ENCODE results near the gene XPR1.

XPR1 gene

DNA sequence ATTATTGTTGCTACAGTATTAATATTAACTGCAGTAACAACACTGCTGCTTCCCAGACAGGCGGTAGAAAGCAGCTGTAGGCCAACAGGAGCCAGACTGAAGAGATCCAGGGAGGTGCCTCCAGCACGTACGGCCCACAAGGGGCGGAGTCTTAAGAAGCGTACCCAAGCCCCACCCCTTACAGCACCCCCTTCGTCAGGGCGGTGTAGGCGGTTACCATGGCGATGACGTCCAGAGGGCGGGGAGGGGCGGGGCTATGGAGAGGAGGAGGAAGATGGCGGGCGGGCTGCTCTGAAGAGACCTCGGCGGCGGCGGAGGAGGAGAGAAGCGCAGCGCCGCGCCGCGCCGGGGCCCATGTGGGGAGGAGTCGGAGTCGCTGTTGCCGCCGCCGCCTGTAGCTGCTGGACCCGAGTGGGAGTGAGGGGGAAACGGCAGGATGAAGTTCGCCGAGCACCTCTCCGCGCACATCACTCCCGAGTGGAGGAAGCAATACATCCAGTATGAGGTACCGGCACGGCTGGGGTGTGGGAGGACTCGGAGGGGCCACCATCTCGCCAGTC is at the start of gene XPR1:
XPR1 (plus strand) TSS at position 257 of the 560 bp plus-strand sequence; CDS start at position 437, 180 bp downstream.
- FAIRE-seq = peak; percentile 99
- peak; percentile 87 for DNase-seq (ENCODE audit: extremely low spot score, insufficient read length, low read depth)

DNA sequence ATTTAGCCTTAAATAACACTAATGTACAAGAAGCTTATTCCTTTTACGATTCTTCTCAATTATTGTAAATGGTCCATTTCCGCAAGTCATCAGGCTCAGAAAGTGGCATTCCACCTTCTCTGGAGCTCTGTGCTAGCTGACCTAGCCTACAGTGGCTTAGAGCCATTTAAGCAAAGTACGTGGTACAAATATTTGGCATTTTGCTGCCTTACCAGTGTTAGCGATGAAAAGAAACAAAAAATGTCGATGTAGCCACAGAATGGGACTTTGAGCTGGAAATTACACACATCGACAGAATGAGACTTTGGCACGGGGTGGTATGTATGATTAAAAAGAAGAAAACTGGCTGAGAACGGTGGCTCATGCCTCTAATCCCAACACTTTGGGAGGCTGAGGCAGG is 47.0 kb upstream of the XPR1 start:
- no peak for FAIRE-seq
- no peak for DNase-seq (ENCODE audit: extremely low spot score, insufficient read length, low read depth)

DNA sequence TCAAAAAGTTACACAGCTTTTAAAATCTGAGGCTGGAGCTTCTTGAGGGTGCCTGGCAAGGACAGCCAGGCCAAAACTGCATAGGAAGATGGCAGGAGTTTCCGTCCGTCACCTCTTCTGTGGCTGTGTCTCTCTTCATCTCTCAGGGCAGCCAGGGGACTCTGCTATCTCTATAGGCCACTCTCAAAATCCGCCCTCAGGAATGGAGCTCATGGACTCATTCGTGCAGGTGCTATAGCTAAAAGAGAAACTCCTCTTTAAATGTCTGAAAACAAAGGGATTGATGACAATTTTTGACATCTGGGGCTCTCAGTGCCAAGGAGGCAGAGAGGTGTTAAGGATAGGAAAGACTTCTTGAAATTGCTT is 45.8 kb upstream of the XPR1 start:
- no peak for DNase-seq (ENCODE audit: extremely low spot score, insufficient read length, low read depth)
- FAIRE-seq = no peak

DNA sequence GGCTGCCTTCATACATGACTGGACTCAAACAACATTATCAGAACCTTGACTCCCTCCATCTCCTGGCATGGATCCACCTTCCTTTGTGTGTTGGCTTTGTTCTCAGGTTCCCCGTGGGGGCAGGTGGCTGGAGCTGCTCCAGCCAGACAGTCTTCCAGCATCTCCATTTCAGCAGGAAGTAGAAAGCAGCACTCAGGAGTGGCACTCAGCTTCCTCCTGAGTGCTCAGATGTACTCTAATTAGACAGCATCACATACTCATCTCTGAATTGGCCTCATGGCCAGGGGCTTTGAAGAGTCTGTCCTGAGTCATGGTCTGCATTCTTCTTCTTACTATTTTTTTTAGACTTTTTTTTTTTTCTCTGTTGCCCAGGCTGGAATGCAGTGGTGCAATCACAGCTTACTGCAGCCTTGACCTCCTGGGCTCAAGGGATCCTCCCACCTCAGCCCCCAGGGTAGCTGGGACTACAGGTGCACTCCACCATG is 45.1 kb upstream of the XPR1 start:
- FAIRE-seq (no peak), DNase-seq (ENCODE audit: extremely low spot score, insufficient read length, low read depth) (no peak)

DNA sequence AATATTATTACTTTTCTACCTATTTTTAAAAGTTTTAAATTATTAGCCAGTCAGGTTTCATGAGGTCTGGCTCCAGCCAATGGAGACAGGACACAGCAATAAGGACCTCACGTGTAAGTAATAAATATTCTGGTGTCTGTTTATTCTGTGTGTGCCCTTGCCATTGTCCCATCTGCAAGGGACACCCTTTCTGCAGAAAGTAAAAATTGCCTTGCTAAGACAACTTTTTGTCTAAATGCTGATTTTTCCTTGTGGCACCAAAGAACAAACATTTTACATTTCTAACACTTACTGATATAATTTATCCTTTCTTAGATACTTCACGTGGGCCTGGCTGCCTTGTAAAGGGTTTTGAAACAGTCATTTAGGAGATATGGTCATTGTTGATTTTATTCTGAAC is 43.7 kb upstream of the XPR1 start:
- FAIRE-seq = no peak
- no peak for DNase-seq (ENCODE audit: extremely low spot score, insufficient read length, low read depth)

GRCh38 chr1:180590889-180591288 is 40.9 kb upstream of the XPR1 start:
- no peak for DNase-seq (ENCODE audit: extremely low spot score, insufficient read length, low read depth)
- FAIRE-seq = no peak

- FAIRE-seq (no peak), DNase-seq (ENCODE audit: extremely low spot score, insufficient read length, low read depth) (no peak)
These were observed 38.4 kb upstream of the XPR1 start for GRCh38 chr1:180593382-180593781.

- FAIRE-seq = no peak
- no peak for DNase-seq (ENCODE audit: extremely low spot score, insufficient read length, low read depth)
These were observed 37.1 kb upstream of the XPR1 start for GRCh38 chr1:180594723-180595122.

- FAIRE-seq = no peak
These were observed 35.9 kb upstream of the XPR1 start for GRCh38 chr1:180595966-180596365.

DNA sequence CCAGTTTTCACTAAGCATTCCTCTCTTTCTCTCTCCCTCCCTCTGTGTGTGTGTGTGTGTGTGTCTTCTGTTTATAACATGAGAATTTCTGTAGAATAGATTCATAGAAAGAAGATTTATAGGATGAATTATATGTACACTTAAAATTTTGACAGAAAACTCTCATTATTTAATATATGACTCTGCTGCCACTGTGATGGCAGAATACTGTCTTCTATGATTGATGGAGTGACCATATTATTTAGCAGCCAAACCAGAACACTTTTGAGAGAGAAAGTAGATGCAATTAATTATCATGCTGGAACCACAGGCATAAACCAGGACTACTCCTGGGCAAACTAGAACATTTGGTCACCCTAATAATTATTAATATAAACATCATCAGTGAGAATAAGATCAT is 34.3 kb upstream of the XPR1 start:
- DNase-seq (ENCODE audit: extremely low spot score, insufficient read length, low read depth) = no peak
- no peak for FAIRE-seq

More at GRCh38 chr1:180595966-180596365, 35.9 kb upstream of the XPR1 start:
- DNase-seq (ENCODE audit: extremely low spot score, insufficient read length, low read depth) = no peak

GRCh38 chr1:180598333-180598974 is 33.4 kb upstream of the XPR1 start:
- DNase-seq (ENCODE audit: extremely low spot score, insufficient read length, low read depth) = no peak
- FAIRE-seq = no peak

DNA sequence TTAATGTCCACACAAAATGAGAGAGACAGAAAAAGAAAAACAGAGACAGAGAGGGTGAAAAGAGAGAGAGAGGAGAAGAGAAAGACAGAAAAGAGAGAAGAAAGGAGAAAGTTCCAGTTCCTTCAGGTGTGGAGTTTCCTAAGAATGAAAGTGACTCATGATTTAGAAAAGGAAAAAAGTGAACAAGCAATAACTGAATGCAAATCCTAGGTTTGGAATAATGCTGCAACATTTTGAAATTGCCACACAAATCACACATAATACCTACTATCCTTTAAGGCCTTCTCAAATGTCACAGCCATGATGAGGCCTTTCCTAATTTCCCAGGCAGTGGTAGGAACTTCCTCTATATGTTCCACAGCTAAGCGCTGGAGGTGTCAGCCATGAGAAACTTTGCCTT is 31.5 kb upstream of the XPR1 start:
- DNase-seq (ENCODE audit: extremely low spot score, insufficient read length, low read depth) (no peak), FAIRE-seq (no peak)

GRCh38 chr1:180601512-180601911 is 30.3 kb upstream of the XPR1 start:
- DNase-seq (ENCODE audit: extremely low spot score, insufficient read length, low read depth) = no peak
- FAIRE-seq = no peak

DNA sequence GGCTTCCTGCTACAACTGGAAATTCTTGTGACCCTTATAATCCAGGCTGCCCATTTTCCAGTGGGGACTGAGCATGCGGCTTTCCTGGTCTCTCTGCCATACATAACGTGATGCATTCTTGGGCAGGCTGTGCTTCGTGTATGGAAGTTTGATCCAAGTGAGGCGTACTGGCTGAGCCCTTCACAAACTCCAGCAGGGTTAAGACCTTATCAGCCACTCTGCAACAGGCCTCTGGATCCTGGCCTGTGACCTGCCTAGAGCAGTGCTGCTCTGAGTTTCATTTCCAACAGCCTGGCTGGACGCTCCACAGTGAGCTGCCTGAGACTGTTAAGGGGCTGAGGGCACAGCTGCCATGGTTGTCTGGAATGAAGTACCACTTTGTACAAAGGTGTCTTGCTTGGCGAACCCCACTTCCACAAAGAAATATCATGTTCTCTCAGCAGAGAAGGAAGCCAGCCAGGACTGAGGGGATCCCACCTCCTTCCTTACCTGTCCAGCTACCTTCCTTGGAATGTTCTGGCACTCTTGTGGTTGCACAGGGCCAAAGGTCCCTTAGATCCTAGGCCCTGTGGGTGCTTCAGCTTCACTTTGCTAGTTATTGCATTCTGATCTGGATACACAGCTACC is 28.5 kb upstream of the XPR1 start:
- DNase-seq (ENCODE audit: extremely low spot score, insufficient read length, low read depth) (no peak), FAIRE-seq (no peak)

DNA sequence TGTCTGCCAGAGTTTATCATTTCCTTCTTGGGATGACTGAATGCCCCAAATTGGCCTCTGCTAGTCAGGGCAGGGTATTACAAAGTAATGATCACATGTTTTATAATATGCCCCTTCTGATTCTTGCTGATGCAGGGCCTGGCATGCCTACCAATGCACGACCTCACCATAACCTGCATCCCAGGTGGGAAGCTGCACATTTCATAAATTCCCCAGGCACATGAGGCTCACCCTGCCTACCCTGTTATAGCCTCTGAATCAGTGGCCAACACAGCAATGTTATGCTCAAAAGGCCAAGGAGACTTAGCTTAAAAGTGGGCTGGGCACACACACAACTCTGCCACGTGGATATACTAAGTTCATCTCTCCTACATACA is 28.0 kb upstream of the XPR1 start:
- DNase-seq (ENCODE audit: extremely low spot score, insufficient read length, low read depth) (no peak), FAIRE-seq (no peak)

DNA sequence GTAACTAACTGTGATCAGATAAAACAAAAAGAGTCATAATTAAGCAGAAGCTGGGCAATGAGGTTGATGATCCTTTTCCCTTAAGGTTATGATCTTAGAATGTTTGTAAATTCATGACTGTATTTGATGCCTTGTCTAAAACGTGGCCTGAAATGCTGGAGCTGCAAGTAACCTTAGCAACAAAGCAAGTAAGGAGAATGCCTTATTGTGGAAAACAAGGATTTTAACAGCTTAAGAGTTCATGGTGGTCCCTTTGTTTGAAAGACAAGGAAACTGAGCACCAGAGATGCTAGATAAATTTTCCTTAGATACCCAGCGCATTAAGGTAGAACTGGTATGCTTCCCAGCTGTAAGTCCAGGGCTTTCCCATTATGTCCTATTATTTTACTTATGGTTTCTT is 25.7 kb upstream of the XPR1 start:
- DNase-seq (ENCODE audit: extremely low spot score, insufficient read length, low read depth) = no peak
- no peak for FAIRE-seq

DNA sequence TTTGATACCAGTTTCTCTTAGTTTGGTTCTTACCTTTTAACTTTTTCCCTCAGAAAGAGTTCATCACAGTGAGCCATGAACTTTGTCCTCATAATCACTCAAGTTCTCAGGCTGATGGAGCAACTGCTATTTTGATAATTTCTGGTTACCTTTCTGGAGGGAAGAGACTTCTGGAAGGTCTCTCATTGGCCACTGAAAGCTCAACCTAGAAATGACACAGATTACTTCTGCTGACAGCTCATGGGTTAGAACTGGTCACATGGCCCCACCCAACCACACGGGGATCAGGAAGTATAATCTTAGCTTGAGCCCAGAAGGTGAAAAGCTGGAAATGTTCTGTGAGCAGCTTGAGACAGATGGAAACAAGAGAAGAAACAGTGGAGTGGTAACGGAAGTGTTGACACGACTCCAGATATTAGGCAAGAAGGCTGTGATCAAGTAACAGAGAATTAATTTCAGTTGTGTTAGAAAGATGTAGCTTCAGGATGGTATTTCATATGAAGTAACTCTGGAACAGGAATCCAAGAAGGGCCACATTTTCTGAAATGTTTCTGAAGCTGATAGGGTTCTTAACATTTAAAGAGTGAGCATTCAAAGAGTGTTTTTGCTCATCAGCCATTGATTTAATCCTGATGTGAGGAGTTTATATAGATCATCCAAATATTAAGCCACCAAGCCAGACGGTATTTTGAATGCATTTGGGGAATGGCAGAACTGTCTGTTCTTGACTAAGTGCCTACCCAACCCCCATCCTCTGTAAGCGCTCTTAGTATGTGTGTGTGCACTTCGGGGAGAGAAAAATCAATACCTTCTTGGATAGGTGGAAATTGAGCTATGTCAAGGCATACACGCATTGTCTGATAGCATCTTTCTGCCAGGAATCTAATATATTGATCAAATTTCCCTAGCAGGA is 21.9 kb upstream of the XPR1 start:
- FAIRE-seq (no peak), DNase-seq (ENCODE audit: extremely low spot score, insufficient read length, low read depth) (no peak)

- no peak for FAIRE-seq
- no peak for DNase-seq (ENCODE audit: extremely low spot score, insufficient read length, low read depth)
These were observed 21.2 kb upstream of the XPR1 start for GRCh38 chr1:180610556-180611015.

DNA sequence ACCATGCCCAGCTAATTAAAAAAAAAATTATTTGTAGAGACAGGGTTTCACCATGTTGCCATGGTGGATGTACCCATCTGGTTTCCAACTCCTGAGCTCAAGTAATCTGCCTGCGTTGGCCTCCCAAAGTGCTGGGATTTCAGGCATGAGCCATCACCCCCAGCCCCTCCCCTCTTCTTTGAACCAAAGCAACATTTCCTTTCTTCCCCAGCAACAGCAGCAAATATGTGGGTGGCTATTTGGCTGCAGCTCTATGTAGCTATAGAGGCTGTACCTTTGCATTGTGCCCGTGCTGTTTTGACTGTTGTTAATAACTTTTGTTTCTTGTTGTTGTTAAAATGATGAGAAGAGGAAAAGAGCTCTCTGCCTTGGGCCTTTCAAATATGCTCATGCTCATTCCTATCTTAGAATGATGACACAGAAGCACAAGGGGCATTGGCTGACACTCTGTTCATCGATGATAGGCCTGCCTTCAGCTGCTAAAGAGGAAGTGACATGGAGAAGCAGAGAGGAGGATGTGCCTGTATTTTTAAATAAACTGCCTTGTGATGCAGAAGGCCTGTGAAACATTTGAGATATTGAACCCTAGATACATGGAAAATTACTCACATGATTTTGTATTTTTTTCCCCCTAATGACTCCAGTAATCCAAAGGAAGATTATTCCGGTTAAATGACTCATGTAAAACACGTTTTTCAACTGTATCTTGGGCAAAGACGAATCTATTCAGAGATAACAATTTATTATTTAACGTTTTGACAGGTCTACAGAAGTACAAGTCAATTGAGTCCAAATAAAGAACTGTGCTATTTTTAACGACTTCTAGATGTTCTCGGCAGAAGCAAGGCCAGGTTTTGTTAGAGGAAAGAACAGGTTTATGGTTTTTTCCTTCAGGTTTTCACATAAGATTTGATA is 20.5 kb upstream of the XPR1 start:
- DNase-seq (ENCODE audit: extremely low spot score, insufficient read length, low read depth) (no peak), FAIRE-seq (no peak)

GRCh38 chr1:180612632-180613031 is 19.2 kb upstream of the XPR1 start:
- no peak for FAIRE-seq
- no peak for DNase-seq (ENCODE audit: extremely low spot score, insufficient read length, low read depth)
